CD8-positive, alpha-beta memory T cell (primary cell): ENCODE data around the gene PTP4A2. TPM values are rescaled to one million over a fixed set of nuclear protein-coding genes. Genes with fewer than 3 reads are reported as not detected.

Source experiments
- CTCF ChIA-PET: fragments of 350-600 bp; sonication (Branson Sonifier 250); formaldehyde crosslinking; loops from one replicate; lab custom pipeline; 2021; ENCODE audit warnings: antibody characterized with exemption; lab: Charles Lee
- POLR2A ChIA-PET: fragments of 350-600 bp; sonication (Branson Sonifier 250); formaldehyde crosslinking; loops from one replicate; lab custom pipeline; 2021; ENCODE audit warnings: antibody characterized with exemption; lab: Charles Lee
- DNase-seq, 5 donors: peaks; one replicate each; pipeline versions ENCODE4 v3.0.0 to v3.0.0-alpha.2; 2020 to 2022; ENCODE audit warnings: mixed read lengths in 1 of 5
- H3K27ac ChIP-seq: one replicate; pipeline ENCODE4 v1.7.0; 2013; ENCODE audit warnings: low read depth, mild to moderate bottlenecking, low read length, moderate library complexity
- H3K27me3 ChIP-seq: 2 replicates; pipeline ENCODE4 v1.7.0; 2013; ENCODE audit warnings: low read length, mild to moderate bottlenecking; ENCODE audit not compliant: insufficient read depth, poor library complexity, severe bottlenecking
- H3K36me3 ChIP-seq: 2 replicates; pipeline ENCODE4 v1.7.0; 2013; ENCODE audit warnings: mild to moderate bottlenecking, low read length, moderate library complexity; ENCODE audit not compliant: insufficient read depth
- H3K4me1 ChIP-seq: 2 replicates; pipeline ENCODE4 v1.7.0; 2013; ENCODE audit warnings: mild to moderate bottlenecking, low read length, moderate library complexity; ENCODE audit not compliant: insufficient read depth
- H3K4me3 ChIP-seq: 2 replicates; pipeline ENCODE4 v1.7.0; 2013; ENCODE audit warnings: mild to moderate bottlenecking, low read length
- H3K9me3 ChIP-seq: 2 replicates; pipeline ENCODE4 v1.7.0; 2013; ENCODE audit warnings: mild to moderate bottlenecking, low read length
- H3K27ac Mint-ChIP-seq, 8 donors: one replicate each; pipeline ENCODE4 v1.8.0; 2020 to 2021; ENCODE audit warnings: mixed read lengths in 8 of 8, mild to moderate bottlenecking in 6 of 8, inconsistent platforms in 3 of 8, moderate library complexity in 3 of 8
- H3K27me3 Mint-ChIP-seq, 2 donors: one replicate each; pipeline ENCODE4 v1.8.0; 2020 to 2021; ENCODE audit warnings: mixed read lengths in 2 of 2, mild to moderate bottlenecking in 1 of 2, moderate library complexity in 1 of 2
- H3K36me3 Mint-ChIP-seq, 3 donors: one replicate each; pipeline ENCODE4 v1.8.0; 2020 to 2021; ENCODE audit warnings: mixed read lengths in 3 of 3, inconsistent platforms in 1 of 3, mild to moderate bottlenecking in 1 of 3
- H3K4me1 Mint-ChIP-seq, 3 donors: one replicate each; pipeline ENCODE4 v1.8.0; 2020 to 2021; ENCODE audit warnings: mixed read lengths in 3 of 3, inconsistent platforms in 1 of 3, mild to moderate bottlenecking in 1 of 3
- H3K4me3 Mint-ChIP-seq, 7 donors: one replicate each; pipeline ENCODE4 v1.8.0; 2020 to 2021; ENCODE audit warnings: mixed read lengths in 7 of 7, mild to moderate bottlenecking in 6 of 7, moderate library complexity in 4 of 7, inconsistent platforms in 2 of 7
- H3K9me3 Mint-ChIP-seq, 5 donors: one replicate each; pipeline ENCODE4 v1.8.0; 2020 to 2022; ENCODE audit warnings: mixed read lengths in 5 of 5, mild to moderate bottlenecking in 3 of 5, moderate library complexity in 2 of 5, inconsistent platforms in 1 of 5
- polyA plus RNA-seq: library from polyadenylated mRNA; unstranded; fragments of 300-500 nt; fragmentation: Illumina TruSeq; gene quantifications from one replicate; pipeline ENCODE4 v1.2.3, GENCODE V29; 2021
- total RNA-seq, 2 experiments: library from RNA; stranded (reverse); gene quantifications; one replicate each; pipeline ENCODE4 v1.2.3, GENCODE V29; 2021

PTP4A2 gene
- total and polyA plus RNA-seq, 3 experiments from 2014 or later, result 339 to 598 (median 368) TPM

DNA sequence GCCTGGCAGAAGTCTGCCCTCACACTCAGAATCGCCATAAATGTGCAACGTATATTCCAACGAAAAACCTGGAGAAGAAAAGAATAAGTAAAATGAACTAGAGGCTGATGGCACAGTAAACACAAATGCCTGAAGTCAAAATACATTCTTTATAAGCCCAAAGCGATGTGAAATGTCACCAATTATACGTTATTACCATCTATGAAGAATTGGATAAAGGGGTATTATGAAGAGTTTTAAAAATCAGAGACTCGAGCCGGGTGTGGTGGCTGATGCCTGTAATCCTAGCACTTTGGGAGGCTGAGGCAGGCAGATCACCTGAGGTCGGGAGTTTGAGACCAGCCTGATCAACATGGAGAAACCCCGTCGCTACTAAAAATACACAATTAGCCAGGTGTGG is 18.6 kb downstream of the PTP4A2 start:
- peaks cover 58 to 84% (median 81%) of the 10 kb centered on the region in 3 donors for H3K4me1 Mint-ChIP-seq
- Histone ChIP-seq H3K4me1 (peaks cover 61% of the 10 kb centered on the region), H3K27me3 (no peaks in the 10 kb centered on the region), H3K4me3 (no peak overlapping the region), H3K36me3 (peaks cover 25% of the 10 kb centered on the region), H3K27ac (no peak overlapping the region), H3K9me3 (no peaks in the 10 kb centered on the region)
- POLR2A ChIA-PET, result interaction anchor here (0.7 kb wide), 2 partner anchors 14 to 160 kb away, joined by 5 to 16 read pairs; no protein-coding TSS in a partner anchor
- peaks cover 5 to 58% (median 14%) of the 10 kb centered on the region in 3 donors for H3K36me3 Mint-ChIP-seq
- H3K4me3 Mint-ChIP-seq, result peak overlapping the region; percentile 2 to 68 (median 36)
- peak overlapping the region; percentile 41 to 89 (median 77) for H3K27ac Mint-ChIP-seq
- DNase-seq, result no peak
- H3K9me3 Mint-ChIP-seq, result no peaks in the 10 kb centered on the region
- CTCF ChIA-PET, result no interaction called here
- no peaks in the 10 kb centered on the region for H3K27me3 Mint-ChIP-seq

DNA sequence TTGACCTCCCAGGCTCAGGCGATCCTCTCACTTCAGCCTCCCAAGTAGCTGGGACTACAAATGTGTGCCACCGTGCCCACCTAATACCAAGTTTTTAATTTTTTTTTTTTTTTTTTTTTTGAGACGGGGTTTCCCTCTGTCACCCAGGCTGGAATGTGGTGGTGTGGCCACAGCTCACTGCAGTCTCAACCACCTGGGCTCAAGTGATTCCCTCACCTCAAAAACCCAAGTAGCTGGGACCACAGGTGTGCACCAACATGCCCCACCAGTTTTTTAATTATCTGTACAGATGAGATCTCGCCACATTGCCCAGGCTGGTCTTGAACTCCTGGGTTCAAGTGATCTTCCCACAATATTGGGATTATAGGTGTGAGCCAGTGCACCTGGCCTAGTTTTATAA is 22.7 kb downstream of the PTP4A2 start:
- no peaks in the 10 kb centered on the region for H3K9me3 Mint-ChIP-seq
- Histone ChIP-seq H3K4me1 (peaks cover 57% of the 10 kb centered on the region), H3K27ac (no peak overlapping the region), H3K4me3 (no peak overlapping the region), H3K9me3 (no peaks in the 10 kb centered on the region), H3K36me3 (peaks cover 49% of the 10 kb centered on the region), H3K27me3 (no peaks in the 10 kb centered on the region)
- peak overlapping the region in 2 of 7 donors; percentile 9 to 12 for H3K4me3 Mint-ChIP-seq
- CTCF ChIA-PET, result no interaction called here
- H3K36me3 Mint-ChIP-seq, result peaks cover 8 to 86% (median 22%) of the 10 kb centered on the region in 3 donors
- H3K4me1 Mint-ChIP-seq, result peaks cover 68 to 87% (median 87%) of the 10 kb centered on the region in 3 donors
- H3K27ac Mint-ChIP-seq, result peak overlapping the region in 4 of 8 donors; percentile 19 to 53 (median 30)
- no peak for DNase-seq
- no peaks in the 10 kb centered on the region for H3K27me3 Mint-ChIP-seq
- POLR2A ChIA-PET, result interaction anchor here (0.9 kb wide), 1 partner anchor 13 kb away, joined by 3 read pairs; no protein-coding TSS in a partner anchor

DNA sequence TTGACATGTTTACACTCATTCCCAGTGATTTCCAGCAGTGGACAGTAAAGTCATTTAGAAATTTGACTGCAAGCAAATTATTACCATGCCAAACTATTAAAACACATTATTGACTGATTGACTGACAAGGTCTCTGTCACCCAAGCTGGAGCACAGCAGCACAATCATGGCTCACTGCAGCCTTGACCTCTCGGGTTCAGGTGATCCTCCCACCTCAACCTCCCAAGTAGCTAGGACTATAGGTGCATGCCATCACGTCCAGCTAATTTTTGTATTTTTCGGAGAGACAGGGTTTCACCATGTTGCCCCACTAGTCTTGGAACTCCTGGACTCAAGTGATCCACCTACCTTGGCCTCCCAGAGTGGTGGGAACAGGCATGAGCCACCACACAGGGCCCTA is 24.2 kb downstream of the PTP4A2 start:
- no peaks in the 10 kb centered on the region for H3K9me3 ChIP-seq
- H3K27ac ChIP-seq, result no peak overlapping the region
- ChIA-PET POLR2A (interaction anchor here (0.6 to 1.3 kb wide), 2 partner anchors 19 to 96 kb away, joined by 3 read pairs; no protein-coding TSS in a partner anchor), CTCF (interaction anchor here (0.6 to 1.7 kb wide), 5 partner anchors 13 to 122 kb away, joined by 3 to 5 read pairs (median 3); no protein-coding TSS in a partner anchor)
- H3K4me1 Mint-ChIP-seq, result peaks cover 60 to 85% (median 84%) of the 10 kb centered on the region in 3 donors
- no peaks in the 10 kb centered on the region for H3K27me3 ChIP-seq
- H3K4me3 Mint-ChIP-seq, result peak overlapping the region in 4 of 7 donors; percentile 1 to 50 (median 6)
- no peak for DNase-seq
- H3K36me3 Mint-ChIP-seq, result peaks cover 4 to 91% (median 21%) of the 10 kb centered on the region in 3 donors
- H3K27me3 Mint-ChIP-seq, result no peaks in the 10 kb centered on the region
- H3K4me3 ChIP-seq, result no peak overlapping the region
- peaks cover 55% of the 10 kb centered on the region for H3K36me3 ChIP-seq
- H3K4me1 ChIP-seq, result peaks cover 57% of the 10 kb centered on the region
- no peaks in the 10 kb centered on the region for H3K9me3 Mint-ChIP-seq
- peak overlapping the region in 7 of 8 donors; percentile 8 to 87 (median 78) for H3K27ac Mint-ChIP-seq

DNA sequence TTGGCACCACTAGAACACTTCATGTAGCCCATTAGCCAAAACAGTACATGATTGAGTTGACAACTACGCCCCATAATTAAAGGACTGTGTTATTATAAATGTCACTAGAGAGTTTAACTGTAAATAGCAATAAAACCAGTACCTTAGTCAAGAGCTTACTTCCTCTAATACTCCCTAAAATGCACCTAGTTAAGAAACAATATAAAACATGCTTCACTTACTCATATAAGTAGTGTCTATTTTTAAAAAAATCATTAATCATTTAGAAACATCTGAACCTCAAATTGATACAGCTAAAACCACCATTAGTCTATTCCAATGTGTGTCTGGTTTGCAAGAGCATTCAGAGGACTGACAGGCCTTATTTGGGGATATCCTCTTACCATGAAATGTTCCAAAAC is 25.3 kb downstream of the PTP4A2 start:
- H3K4me3 ChIP-seq, result no peak overlapping the region
- Mint-ChIP-seq H3K27ac (peak overlapping the region; percentile 61 to 93 (median 84)), H3K9me3 (no peaks in the 10 kb centered on the region), H3K4me3 (peak overlapping the region in 6 of 7 donors; percentile 8 to 55 (median 20)), H3K4me1 (peaks cover 59 to 83% (median 80%) of the 10 kb centered on the region in 3 donors), H3K27me3 (no peaks in the 10 kb centered on the region), H3K36me3 (peaks cover 8 to 90% (median 26%) of the 10 kb centered on the region in 3 donors)
- peaks cover 51% of the 10 kb centered on the region for H3K4me1 ChIP-seq
- no peaks in the 10 kb centered on the region for H3K27me3 ChIP-seq
- ChIA-PET CTCF (interaction anchor here (0.7 to 1.7 kb wide), 6 partner anchors 10 to 123 kb away, joined by 3 to 7 read pairs (median 4); no protein-coding TSS in a partner anchor), POLR2A (no interaction called here)
- DNase-seq, result no peak
- H3K36me3 ChIP-seq, result peaks cover 51% of the 10 kb centered on the region
- H3K27ac ChIP-seq, result no peak overlapping the region
- H3K9me3 ChIP-seq, result no peaks in the 10 kb centered on the region

DNA sequence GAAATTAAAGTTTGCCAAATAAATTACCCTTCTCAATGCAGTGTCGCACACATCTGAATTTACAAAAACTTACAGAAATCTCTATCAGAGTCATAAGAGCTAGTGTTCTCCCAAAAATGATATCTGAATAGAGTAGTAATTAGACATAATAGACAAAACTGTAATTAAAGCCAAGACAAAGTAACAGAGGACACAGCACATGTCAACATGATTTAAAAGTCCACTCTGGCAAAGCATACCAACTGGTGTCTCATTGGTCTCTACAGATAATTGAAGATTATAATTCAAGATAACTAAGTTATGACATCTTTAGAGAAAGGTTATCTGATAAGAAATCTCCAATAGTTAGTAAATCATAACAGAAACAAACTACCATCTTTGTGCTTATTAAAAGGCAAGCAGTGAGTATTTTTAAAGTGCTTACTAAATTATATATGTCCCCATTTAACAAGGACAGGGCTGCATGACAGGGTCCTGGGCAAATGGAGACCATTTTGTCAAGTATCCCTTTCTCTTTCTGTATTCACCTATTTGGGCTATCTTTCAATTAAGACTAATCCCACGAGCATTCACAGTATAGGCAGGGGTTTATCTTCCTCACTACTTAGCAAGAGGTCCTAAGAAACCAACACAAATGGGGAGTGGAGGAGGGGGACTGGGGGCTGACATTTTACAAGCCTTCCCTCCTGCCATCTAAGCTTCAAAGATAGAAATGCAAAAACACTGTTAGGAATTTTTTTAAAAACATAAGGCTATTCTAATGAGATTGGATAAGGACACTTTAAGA is 26.0 kb downstream of the PTP4A2 start:
- DNase-seq, result no peak
- H3K36me3 ChIP-seq, result peaks cover 56% of the 10 kb centered on the region
- POLR2A ChIA-PET, result no interaction called here
- H3K27ac ChIP-seq, result no peak overlapping the region
- H3K36me3 Mint-ChIP-seq, result peaks cover 8 to 91% (median 26%) of the 10 kb centered on the region in 3 donors
- no peaks in the 10 kb centered on the region for H3K27me3 ChIP-seq
- no peak overlapping the region for H3K4me3 ChIP-seq
- H3K27me3 Mint-ChIP-seq, result no peaks in the 10 kb centered on the region
- no peaks in the 10 kb centered on the region for H3K9me3 ChIP-seq
- peaks cover 51% of the 10 kb centered on the region for H3K4me1 ChIP-seq
- peak overlapping the region in 5 of 7 donors; percentile 19 to 55 (median 41) for H3K4me3 Mint-ChIP-seq
- CTCF ChIA-PET, result interaction anchor here (1.2 to 1.6 kb wide), 2 partner anchors 52 to 85 kb away, joined by 3 to 5 read pairs; no protein-coding TSS in a partner anchor
- peak overlapping the region; percentile 61 to 93 (median 84) for H3K27ac Mint-ChIP-seq
- peaks cover 59 to 79% (median 78%) of the 10 kb centered on the region in 3 donors for H3K4me1 Mint-ChIP-seq
- H3K9me3 Mint-ChIP-seq, result no peaks in the 10 kb centered on the region

DNA sequence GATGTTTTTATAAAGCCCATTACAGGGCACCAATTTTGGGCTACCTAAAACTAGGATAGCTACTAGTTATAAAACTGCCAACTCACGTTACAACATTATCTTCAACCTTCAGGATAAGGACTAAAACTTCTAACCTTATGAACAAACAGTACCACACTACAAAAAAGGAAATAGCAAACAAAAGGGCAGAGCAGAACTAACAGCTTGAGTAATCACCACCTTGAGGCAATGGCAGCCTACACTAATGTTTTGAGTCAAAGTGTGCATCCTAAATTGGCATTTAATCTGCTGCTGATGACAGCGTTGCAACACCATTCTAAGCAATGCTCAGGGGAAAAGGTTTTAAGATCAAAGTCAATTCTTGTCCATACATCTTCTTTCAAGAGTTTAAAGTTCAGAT is 27.2 kb downstream of the PTP4A2 start:
- peaks cover 61% of the 10 kb centered on the region for H3K36me3 ChIP-seq
- no peaks in the 10 kb centered on the region for H3K9me3 Mint-ChIP-seq
- H3K27ac Mint-ChIP-seq, result peak overlapping the region in 7 of 8 donors; percentile 6 to 83 (median 69)
- POLR2A ChIA-PET, result interaction anchor here (0.5 to 1.1 kb wide), 2 partner anchors 9 to 34 kb away, joined by 3 to 4 read pairs; no protein-coding TSS in a partner anchor
- CTCF ChIA-PET, result interaction anchor here (1.3 to 1.5 kb wide), 3 partner anchors 12 to 33 kb away, joined by 3 to 6 read pairs (median 3); no protein-coding TSS in a partner anchor
- peaks cover 46% of the 10 kb centered on the region for H3K4me1 ChIP-seq
- H3K27me3 ChIP-seq, result no peaks in the 10 kb centered on the region
- H3K4me3 Mint-ChIP-seq, result peak overlapping the region in 3 of 7 donors; percentile 27 to 47 (median 44)
- peaks cover 52 to 80% (median 79%) of the 10 kb centered on the region in 3 donors for H3K4me1 Mint-ChIP-seq
- H3K4me3 ChIP-seq, result no peak overlapping the region
- H3K27me3 Mint-ChIP-seq, result no peaks in the 10 kb centered on the region
- DNase-seq, result no peak
- H3K27ac ChIP-seq, result no peak overlapping the region
- H3K36me3 Mint-ChIP-seq, result peaks cover 8 to 94% (median 26%) of the 10 kb centered on the region in 3 donors
- no peaks in the 10 kb centered on the region for H3K9me3 ChIP-seq

DNA sequence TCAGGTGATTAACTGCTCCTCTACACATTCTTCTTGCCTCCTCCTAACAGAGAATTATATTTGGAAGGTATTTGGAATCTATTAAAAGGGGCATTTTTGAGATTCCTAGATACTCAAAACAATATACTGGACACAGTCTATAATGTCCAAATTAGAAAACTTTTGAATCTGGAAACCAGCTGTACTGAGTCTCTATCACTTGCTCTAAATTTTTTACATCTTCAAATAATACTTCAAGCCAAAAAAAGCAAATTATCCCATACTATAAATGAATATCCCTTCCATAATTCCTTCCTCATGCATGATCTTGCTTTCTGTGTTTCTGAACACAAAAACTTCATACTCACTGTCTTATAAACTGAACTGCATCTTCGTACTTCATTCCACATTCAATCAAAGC is 28.5 kb downstream of the PTP4A2 start:
- H3K27me3 ChIP-seq, result no peaks in the 10 kb centered on the region
- peaks cover 8 to 94% (median 31%) of the 10 kb centered on the region in 3 donors for H3K36me3 Mint-ChIP-seq
- H3K27me3 Mint-ChIP-seq, result no peaks in the 10 kb centered on the region
- H3K4me1 ChIP-seq, result peaks cover 34% of the 10 kb centered on the region
- peaks cover 55 to 80% (median 78%) of the 10 kb centered on the region in 3 donors for H3K4me1 Mint-ChIP-seq
- CTCF ChIA-PET, result interaction anchor here (1.1 to 1.5 kb wide), 3 partner anchors 10 to 120 kb away, joined by 3 to 6 read pairs (median 3); no protein-coding TSS in a partner anchor
- H3K4me3 Mint-ChIP-seq, result no peak overlapping the region
- H3K9me3 ChIP-seq, result no peaks in the 10 kb centered on the region
- no peak overlapping the region for H3K4me3 ChIP-seq
- DNase-seq, result no peak
- POLR2A ChIA-PET, result interaction anchor here (0.5 to 1.4 kb wide), 2 partner anchors 21 to 41 kb away, joined by 3 to 4 read pairs; no protein-coding TSS in a partner anchor
- no peak overlapping the region for H3K27ac ChIP-seq
- H3K36me3 ChIP-seq, result peaks cover 50% of the 10 kb centered on the region
- H3K9me3 Mint-ChIP-seq, result no peaks in the 10 kb centered on the region
- peak overlapping the region in 4 of 8 donors; percentile 2 to 72 (median 25) for H3K27ac Mint-ChIP-seq
